HG03025 (cell line): Measurements from ENCODE around the gene HMBS.
"Not testable (repeated sequence)": the region's sequence is repeated elsewhere in the genome, so short reads cannot be mapped to it uniquely, and the experiment has no call there.

Source experiments
- ATAC-seq: cut with Tn5 transposase; IDR thresholded peaks from one replicate; pipeline ENCODE4 v1.9.1; 2021; ENCODE audit warnings: mild to moderate bottlenecking, moderate library complexity; ENCODE audit not compliant: unreplicated experiment, low FRiP score

Gene HMBS

DNA sequence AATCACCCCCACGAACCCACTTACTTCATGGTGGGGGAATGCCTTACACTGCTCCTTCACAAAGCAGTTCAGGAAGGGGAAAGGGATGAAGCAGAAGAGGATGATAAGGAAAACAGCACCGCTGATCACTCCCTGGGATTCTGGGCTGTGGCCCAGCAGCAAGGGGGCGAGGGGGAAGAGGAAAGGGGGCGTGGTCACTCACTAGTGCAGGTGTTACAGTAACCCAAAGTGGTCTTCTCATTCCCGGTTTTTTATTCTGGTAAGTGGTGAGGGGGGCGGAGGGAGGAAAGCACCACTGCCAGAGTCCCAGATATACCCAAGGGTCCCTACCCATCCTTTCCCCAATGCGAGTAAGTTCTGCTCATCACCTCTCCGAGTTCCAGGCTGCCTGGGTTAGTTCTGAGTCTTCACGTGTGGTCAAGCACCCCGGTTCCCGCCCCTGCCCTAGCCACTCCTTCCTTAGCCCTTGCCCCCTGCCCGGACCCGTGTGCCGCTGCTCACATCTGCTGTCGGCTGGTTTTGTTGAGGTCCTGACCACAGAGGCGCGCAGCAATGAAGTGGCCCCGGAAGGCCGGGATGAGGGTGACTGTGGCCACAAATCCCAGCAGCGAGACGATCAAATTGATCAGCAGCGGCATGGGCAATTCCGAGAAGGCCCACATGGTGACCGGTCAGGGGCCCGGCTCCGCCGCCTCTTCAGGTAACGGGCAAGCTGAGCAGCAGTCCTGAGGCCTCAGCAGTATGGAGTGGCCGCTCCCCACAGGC lies 16.5 kb downstream of the HMBS start:
- peak; percentile 5 for ATAC-seq

DNA sequence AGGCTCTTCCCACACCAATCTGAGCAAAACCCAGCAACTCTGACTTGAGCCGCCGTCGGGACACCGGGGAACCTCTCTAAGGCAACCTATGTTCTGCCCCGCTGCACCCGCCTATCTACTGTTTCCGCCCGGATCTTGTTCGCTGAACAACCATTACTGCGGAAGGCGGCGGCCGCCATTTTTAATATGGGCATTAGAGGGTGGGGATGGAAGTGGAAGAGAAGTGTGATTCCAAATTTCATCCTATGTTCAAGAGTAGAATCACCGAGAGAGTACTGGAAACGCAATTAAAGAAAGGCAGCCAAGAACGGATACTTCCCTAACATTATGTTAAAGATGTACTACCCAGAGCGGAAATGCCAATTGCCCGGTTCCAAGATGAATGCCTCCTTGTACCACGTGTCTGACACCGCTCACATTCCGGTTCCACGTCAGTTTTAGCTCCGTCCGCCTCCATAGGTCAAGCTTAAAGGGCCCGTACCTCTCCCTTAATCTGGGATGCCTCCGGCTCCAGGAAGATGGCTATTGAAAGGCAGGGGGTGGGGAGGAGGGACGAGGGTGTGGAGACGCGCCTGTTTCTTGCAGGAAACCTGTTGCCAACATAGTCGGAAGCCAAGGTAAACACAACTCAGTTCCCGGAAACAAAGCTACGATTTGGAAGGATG lies 17.2 kb downstream of the HMBS start, which contains the start of gene DPAGT1:
Gene DPAGT1, minus strand, starts transcription at position 95 of the 665 bp plus-strand sequence. CDS start 198 bp downstream, outside the sequence.
- ATAC-seq: peak; percentile 73

DNA sequence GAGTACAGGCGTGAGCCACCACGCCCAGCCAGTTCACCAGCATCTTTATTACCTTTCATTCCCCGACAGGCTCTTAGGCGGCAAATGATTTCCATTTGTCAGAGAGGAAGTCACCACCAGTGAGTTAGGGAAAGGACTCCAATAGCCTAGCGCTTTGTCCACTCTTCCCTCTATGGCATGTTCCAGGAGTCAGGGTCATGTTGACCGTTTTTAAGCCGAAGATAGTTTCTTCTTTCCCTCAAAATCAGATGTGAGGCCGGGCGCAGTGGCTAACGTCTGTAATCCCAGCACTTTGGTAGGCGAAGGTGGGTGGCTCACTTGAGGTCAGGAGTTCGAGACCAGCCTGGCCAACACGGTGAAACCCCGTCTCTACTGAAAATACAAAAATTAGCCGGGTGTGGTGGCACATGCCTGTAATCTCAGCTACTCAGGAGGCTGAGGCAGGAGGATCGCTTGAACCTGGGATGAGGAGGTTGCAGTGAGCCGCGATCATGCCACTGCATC lies 18.5 kb downstream of the HMBS start:
- ATAC-seq: not testable (repeated sequence)

DNA sequence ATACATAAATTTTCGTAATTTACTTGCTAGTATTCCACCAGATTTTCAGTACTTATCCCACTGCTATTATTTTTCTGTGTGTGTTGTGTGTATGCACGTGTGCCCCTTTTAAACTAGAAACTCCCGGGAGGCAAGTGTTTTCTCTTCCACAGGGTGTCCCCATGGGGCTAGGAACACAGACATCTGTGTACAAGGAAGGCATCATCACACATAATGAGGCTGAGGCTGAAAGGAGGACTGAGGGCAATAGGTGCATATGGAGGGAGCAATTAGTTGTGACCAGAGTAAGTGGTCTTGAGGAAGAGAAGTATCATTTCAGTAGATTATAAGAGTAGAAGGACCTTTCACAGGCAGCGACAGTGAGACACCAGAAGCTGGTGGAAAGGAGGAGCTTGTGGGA lies 19.1 kb downstream of the HMBS start:
- no peak for ATAC-seq

DNA sequence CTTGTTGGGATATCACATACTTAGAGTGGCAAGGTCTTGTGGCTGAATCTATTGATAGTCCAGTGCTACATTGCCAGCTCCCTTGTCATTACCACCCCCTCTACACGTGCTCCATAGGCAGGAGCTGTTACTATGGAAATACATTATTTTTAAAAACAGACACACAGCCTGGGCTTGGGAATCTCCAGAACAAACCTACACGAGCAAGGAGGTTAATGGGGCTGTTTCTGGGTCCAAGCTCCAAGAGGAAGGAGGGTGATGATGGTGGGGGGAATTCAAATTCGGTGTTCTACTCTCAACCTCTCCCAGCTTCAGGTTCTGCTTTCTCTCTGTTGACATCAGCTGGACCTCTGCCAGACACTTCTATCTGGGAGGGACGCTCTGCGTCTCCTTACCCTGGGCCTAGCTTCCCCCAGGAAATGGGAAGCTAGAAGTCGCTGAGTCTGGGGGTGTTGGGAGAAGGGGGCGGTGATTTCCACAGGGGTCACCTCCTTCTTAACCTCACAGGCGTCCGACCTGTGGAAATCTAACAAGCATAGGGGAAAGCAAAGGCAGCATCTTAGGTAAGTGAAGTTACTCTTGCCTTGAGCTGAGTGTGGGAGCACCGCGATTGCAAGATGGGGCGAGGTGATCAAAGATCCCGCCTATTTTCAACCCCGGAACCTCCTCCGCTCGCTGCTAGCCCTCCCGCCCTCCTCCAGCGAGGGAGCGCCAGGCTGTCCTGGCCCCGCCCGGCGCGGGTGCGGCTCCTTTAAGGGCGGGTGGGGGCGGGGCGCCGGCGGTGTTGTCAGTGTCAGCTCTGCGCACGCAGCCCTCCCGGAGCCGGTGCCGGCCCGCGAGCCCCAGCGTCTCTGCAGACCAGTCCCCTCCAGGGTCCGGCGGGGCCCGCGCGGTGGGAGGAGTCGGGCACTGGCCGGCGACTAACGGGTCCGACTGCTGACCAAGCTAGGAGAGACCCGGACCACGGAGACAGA lies 22.2 kb downstream of the HMBS start, which contains the start of gene C2CD2L:
Gene C2CD2L, plus strand, starts transcription at position 781 of the 974 bp plus-strand sequence. CDS start 398 bp downstream, outside the sequence.
- peak; percentile 65 for ATAC-seq

DNA sequence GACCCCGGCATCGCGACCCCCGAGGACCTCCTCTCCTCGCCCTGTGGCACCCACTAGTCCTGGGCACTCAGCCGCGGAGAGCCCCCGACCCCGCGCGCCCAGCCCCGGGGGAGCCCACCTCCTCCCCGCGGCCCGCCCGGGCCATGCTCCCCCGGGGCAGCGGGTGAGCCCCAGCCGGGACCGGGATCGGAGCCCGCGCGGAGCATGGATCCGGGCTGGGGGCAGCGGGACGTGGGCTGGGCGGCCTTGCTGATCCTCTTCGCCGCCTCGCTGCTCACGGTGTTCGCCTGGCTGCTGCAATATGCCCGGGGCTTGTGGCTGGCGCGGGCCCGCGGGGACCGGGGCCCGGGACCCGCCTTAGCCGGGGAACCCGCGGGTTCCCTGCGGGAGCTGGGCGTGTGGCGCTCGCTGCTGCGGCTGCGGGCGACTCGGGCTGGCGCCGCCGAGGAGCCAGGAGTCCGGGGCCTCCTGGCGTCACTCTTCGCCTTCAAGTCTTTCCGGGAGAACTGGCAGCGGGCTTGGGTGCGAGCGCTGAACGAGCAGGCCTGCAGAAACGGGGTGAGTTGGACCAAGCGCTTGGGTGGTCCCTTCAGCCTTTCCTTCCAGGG lies 23.0 kb downstream of the HMBS start:
- peak; percentile 19 for ATAC-seq

DNA sequence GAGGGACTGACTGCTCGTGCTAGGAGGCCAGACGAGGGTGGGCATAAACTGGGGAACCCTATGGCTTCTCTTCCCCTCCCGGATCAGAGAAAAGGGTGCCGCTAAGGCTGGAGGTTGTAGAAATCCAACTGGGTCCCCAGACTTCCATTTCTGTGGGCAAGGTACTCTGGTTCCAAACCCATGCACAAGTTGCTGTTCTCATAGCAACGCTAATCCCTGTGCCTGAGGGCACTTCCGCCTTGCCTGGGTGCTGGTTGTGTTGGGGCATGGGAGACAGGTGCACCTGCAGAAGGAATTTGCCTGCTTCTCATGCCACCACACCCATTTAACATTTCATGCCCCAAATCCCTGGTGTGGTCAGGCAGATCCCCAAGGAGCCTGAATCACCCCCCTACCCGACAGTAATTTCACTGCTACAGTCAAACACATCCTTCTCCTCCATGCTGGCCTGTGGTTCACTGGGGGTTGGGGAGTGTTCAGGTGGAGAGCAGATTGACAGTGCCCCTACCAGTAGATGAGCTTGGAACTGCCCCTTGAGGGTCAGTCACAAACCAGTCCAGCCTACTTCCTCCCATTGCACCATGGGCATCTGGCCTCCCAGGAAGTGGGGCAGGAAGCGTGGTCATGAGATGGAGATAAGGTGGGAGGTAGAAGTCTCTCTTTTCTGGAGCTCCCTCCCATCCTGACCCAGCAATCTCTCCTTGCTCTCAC lies 23.6 kb downstream of the HMBS start:
- ATAC-seq: peak; percentile 11

DNA sequence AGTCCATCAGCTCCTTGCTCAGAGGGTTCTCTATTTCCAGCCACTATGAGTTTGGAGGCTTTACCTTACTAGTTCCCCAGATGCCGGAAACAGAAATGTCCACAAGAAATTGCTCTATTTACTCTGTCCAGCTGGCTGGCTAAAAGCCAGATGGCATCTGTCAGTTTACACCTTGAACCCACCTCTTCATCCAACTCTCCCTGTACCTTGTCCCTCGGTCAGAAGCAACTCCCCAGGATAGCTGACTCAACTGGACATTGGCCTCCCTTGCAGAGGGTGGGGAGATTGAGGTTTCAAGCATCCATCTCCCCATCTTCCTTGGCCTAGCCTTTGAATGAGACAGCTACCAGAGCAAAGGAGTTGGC lies 24.2 kb downstream of the HMBS start:
- ATAC-seq: no peak

DNA sequence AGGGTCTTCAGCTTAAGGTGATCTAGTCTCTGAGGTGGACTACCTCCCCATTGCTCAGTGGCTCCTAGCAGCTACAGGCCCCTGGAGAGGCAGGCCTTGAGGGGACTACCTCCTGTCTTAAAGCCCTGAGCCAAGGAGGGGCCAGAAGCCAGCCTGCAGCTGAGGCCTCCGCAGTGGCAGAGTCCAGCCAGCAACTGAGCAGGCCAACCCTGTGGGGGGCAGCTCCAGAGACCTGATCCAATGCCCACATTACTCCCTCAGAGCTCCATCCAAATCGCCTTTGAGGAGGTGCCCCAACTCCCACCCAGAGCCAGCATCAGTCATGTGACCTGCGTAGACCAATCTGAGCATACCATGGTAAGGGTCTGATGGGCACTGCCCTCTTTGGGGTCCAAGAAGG lies 25.2 kb downstream of the HMBS start:
- no peak for ATAC-seq

DNA sequence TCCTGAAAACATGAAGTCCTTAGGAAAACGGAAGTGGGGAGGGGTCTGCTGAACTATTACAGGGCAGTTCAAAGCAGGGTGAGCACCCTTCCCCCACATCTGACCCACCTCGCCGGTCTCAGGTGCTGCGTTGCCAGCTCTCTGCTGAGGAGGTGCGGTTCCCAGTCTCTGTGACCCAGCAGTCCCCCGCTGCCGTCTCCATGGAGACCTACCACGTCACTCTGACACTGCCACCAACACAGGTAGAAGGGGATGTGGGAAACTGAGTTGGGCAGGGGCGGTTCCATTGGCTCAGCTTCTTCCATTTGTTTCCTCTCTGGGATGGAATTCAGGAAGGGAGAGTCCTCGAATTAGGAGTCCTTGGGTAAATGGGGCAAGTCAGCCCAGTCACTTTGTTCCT lies 25.8 kb downstream of the HMBS start:
- ATAC-seq: no peak

DNA sequence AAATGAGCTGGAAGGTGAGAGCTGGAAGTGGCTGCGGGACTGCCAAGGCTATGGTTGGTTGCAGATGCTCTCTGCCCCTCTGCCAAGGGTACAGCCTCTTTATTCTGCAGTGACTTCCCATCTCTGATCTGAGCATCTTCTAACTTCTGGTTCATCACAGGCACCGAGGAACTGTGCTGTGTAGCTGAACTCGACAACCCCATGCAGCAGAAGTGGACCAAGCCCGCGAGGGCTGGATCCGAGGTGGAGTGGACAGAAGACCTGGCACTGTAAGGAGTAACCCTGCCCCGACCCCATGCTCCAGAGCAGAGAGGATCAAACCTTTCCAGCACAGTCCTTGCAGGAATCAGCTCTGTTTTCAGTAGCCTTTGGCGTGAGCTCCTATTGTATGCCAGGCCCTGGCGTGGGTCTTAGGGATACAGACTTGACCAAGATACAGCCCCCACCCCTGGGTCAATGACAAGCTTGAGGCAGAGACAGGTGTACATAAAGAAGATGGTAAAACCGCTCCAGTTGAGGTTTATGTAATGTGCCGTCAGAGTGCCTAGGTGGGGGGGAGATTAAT lies 26.8 kb downstream of the HMBS start:
- no peak for ATAC-seq

DNA sequence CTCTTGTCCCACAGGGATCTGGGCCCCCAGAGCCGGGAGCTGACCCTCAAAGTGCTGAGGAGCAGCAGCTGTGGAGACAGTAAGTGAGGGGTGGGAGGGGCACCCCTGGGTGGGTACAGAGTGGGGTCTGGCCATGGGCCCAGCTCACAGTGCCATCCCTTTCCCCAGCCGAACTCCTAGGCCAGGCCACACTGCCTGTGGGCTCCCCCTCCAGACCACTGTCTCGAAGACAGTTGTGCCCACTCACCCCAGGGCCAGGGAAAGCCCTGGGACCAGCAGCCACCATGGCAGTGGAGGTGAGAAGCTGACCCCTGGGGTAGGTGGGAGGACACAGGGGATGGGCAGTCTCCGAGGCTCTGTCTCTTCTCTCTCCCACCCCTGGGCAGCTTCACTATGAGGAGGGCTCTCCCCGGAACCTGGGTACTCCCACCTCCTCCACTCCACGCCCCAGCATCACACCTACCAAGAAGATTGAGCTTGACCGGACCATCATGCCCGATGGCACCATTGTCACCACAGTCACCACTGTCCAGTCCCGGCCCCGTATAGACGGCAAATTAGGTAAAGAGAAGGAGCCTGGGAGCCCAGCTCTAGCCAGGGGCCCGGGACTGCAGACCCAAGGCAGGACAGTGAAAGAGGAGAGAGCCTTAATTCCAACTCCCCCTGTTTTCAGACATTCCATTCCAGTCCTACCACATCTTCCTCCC lies 27.8 kb downstream of the HMBS start:
- no peak for ATAC-seq

DNA sequence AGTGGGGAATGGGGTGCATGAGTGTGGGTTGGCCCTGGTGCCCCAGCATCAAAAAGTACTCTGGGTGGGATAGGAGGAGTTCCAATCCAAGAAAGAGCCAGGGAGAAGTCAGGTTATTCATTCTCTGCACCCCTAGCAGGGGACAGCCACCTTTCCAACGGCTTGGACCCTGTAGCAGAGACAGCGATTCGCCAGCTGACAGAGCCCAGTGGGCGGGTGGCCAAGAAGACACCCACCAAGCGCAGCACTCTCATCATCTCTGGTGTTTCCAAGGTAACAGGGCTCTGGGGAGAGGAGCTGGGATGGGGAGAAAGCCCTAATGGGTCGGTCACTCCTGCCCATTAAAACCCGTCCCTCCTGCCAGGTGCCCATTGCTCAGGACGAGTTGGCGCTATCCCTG lies 29.0 kb downstream of the HMBS start:
- ATAC-seq: no peak

DNA sequence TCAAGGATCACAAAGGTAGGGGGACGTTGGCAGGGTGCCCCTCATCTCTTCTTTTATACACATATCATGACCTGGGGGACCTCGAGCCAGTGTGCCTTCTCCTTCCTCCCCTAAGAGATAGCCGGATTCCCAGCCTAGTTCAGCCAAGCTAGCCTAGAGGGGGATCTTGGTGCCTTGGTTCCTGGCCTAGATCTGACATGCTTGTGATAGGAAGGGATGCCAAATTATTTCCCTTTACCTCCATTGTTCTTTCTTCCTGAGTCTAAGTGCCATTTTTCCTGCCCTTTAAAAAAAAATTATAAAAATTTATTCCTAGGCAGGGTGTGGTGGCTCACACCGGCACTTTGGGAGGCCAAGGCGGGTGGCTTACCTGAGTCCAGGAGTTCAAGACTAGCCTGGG lies 29.7 kb downstream of the HMBS start:
- no peak for ATAC-seq

DNA sequence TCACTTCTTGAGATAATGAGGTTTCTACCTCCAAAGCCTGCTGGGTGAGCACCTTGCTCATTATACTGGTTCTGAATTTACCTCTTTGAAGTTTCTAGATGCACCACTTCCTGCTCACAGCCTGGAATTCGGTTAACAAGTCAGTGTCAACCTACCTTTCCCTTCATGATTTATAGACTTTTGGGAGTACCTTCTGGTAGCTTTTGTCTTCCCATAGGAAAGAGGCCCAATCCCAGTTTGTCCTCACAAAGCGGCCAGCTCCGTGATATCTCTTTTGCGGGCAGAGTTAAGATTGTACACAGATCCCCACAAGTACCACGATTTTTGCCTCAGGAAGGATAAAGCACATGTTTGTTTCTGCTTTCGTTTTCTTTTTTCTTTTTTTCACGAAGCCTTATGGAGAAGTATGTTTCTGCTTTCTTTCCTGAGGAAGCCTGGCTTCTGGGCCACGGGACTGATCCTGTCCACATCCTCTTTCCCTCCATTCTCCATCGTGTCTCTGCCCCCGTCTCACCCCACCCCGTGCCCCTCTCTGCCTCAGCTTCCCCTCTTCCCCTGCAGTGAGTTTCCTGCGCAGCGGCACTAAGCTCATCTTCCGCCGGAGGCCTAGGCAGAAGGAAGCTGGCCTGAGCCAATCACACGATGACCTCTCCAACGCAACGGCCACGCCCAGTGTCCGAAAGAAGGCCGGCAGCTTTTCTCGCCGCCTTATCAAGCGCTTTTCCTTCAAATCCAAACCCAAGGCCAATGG lies 31.0 kb downstream of the HMBS start:
- ATAC-seq: no peak

DNA sequence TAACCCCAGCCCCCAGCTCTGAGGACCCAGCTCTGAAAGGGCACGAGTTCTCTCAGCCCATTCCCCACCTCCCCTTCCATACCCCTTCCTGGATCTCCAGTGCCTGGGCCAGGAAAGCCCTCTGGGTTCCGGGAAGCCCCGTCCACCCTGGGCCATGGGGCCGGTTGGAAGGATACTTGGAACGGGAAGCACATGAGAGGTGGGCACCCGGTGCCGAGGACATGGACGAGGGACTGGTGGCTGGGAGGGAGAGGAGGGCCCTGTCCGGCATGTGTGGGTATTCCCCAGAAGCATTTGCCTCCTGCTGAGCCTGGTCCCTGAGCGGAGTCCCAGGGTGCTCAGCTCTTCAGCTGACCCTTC lies 31.5 kb downstream of the HMBS start:
- no peak for ATAC-seq

DNA sequence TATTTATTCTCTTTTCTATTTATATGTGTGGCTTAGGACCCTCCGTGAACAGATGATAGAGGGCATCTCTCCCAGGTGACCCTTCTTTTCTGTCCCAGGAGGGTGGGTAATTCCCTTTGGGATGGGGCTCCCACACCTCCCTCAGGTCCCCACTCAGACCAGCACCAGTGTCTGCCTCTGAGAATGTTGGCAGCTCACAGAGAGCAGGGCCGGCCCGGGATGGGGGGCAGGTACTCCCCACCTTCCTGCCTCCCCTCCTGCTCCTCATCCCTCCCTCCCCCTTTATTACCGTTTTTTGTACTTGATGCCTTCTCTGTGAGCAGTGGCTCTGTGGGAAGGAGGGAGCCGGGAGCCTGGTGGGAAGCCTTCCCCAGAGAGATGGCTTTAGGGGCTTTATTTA lies 31.9 kb downstream of the HMBS start:
- ATAC-seq: no peak
